Measurements from ENCODE around the gene CAMK1D. TPM values are rescaled to one million over a fixed set of nuclear protein-coding genes. Genes with fewer than 3 reads are reported as not detected.

The CAMK1D gene
- total RNA-seq, 1 experiment from 2014 or later = 10.2 TPM

DNA sequence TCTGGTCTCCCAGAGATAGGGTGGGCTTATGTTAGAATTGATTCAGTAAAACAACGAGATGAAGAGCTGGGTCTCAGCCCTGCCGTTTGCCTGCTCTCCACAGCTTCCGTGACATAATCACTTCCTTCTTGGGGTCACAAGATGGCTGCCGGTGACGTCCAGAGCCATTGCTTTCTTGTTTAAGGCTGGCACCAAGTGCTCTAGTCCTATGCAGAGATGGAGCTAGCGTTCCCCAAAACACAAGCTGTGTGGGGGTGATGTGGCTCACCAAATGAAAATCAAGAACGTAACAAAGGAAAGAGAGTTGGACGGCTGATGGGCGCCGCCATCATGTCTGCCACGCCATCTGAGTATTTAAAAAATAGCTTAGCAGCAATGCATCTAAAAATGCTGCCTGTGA is 296.1 kb downstream of the CAMK1D start (continued):
- TF ChIP-seq, protein P1, sequence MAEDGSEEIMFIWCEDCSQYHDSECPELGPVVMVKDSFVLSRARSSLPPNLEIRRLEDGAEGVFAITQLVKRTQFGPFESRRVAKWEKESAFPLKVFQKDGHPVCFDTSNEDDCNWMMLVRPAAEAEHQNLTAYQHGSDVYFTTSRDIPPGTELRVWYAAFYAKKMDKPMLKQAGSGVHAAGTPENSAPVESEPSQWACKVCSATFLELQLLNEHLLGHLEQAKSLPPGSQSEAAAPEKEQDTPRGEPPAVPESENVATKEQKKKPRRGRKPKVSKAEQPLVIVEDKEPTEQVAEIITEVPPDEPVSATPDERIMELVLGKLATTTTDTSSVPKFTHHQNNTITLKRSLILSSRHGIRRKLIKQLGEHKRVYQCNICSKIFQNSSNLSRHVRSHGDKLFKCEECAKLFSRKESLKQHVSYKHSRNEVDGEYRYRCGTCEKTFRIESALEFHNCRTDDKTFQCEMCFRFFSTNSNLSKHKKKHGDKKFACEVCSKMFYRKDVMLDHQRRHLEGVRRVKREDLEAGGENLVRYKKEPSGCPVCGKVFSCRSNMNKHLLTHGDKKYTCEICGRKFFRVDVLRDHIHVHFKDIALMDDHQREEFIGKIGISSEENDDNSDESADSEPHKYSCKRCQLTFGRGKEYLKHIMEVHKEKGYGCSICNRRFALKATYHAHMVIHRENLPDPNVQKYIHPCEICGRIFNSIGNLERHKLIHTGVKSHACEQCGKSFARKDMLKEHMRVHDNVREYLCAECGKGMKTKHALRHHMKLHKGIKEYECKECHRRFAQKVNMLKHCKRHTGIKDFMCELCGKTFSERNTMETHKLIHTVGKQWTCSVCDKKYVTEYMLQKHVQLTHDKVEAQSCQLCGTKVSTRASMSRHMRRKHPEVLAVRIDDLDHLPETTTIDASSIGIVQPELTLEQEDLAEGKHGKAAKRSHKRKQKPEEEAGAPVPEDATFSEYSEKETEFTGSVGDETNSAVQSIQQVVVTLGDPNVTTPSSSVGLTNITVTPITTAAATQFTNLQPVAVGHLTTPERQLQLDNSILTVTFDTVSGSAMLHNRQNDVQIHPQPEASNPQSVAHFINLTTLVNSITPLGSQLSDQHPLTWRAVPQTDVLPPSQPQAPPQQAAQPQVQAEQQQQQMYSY (CRISPR knock-in tag; IDR thresholded peaks at IDR 0.05) = no peak
- no peak for TF ChIP-seq ZBTB21 (CRISPR knock-in tag; IDR thresholded peaks at IDR 0.05; ENCODE audit: borderline replicate concordance)
- no peak for TF ChIP-seq NR3C1 (CRISPR knock-in tag; conservative IDR thresholded peaks at IDR 0.05; ENCODE audit: low read depth)
- no peak for TF ChIP-seq JAZF1 (CRISPR knock-in tag; IDR thresholded peaks at IDR 0.05)
- no peak for TF ChIP-seq ELF4 (CRISPR knock-in tag; IDR thresholded peaks at IDR 0.05; ENCODE audit: low read depth)
- no peak for TF ChIP-seq SOX15 (CRISPR knock-in tag; IDR thresholded peaks at IDR 0.05)
- TF ChIP-seq RELA (CRISPR knock-in tag; IDR thresholded peaks at IDR 0.05; ENCODE audit: borderline replicate concordance) = no peak
- TF ChIP-seq, protein P2, sequence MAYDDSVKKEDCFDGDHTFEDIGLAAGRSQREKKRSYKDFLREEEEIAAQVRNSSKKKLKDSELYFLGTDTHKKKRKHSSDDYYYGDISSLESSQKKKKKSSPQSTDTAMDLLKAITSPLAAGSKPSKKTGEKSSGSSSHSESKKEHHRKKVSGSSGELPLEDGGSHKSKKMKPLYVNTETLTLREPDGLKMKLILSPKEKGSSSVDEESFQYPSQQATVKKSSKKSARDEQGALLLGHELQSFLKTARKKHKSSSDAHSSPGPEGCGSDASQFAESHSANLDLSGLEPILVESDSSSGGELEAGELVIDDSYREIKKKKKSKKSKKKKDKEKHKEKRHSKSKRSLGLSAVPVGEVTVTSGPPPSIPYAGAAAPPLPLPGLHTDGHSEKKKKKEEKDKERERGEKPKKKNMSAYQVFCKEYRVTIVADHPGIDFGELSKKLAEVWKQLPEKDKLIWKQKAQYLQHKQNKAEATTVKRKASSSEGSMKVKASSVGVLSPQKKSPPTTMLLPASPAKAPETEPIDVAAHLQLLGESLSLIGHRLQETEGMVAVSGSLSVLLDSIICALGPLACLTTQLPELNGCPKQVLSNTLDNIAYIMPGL (CRISPR knock-in tag; IDR thresholded peaks at IDR 0.05) = no peak
- TF ChIP-seq GTF2I (CRISPR knock-in tag; conservative IDR thresholded peaks at IDR 0.05) = no peak
- TF ChIP-seq, protein P3, sequence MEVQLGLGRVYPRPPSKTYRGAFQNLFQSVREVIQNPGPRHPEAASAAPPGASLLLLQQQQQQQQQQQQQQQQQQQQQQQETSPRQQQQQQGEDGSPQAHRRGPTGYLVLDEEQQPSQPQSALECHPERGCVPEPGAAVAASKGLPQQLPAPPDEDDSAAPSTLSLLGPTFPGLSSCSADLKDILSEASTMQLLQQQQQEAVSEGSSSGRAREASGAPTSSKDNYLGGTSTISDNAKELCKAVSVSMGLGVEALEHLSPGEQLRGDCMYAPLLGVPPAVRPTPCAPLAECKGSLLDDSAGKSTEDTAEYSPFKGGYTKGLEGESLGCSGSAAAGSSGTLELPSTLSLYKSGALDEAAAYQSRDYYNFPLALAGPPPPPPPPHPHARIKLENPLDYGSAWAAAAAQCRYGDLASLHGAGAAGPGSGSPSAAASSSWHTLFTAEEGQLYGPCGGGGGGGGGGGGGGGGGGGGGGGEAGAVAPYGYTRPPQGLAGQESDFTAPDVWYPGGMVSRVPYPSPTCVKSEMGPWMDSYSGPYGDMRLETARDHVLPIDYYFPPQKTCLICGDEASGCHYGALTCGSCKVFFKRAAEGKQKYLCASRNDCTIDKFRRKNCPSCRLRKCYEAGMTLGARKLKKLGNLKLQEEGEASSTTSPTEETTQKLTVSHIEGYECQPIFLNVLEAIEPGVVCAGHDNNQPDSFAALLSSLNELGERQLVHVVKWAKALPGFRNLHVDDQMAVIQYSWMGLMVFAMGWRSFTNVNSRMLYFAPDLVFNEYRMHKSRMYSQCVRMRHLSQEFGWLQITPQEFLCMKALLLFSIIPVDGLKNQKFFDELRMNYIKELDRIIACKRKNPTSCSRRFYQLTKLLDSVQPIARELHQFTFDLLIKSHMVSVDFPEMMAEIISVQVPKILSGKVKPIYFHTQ (CRISPR knock-in tag; IDR thresholded peaks at IDR 0.05) = no peak

DNA sequence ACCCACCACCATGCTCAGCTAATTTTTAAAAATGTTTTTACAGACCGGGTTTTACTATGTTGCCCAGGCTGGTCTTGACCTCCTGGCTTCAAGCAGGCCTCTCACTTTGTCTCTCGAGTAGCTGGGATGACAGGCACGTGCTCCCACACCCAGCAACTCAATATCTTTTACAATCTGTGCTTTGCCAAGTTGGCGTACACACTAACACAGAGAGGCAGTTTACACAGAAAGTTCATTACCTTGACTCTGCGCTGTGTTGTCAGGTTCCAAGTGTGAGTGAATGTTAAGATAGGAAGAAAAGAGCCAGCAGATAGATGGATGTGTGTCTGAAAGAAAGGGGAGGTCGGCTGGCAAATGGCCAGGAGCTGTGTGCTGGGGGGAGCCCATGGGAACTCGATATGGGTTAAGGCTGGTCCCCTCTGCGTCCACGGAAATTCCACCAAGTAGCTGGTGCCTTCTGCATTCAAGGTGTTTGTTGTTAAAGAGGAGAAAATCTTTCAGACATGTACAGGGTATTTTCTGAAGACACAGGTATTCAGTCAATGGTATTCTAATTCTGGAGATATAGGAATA is 299.8 kb downstream of the CAMK1D start:
- ChIA-PET CTCF (no interaction called here), POLR2A (no interaction called here)
- H3K27ac Mint-ChIP-seq = no peak overlapping the region
- H3K9me3 Mint-ChIP-seq = peaks cover 11% of the 10 kb centered on the region
- ATAC-seq = no peak
- H3K36me3 Mint-ChIP-seq = no peaks in the 10 kb centered on the region
- H3K27me3 Mint-ChIP-seq (ENCODE audit: low read depth) = no peaks in the 10 kb centered on the region
- no peak for DNase-seq (ENCODE audit: low spot score)
- no peak overlapping the region for H3K4me3 Mint-ChIP-seq
- H3K4me1 Mint-ChIP-seq = no peaks in the 10 kb centered on the region
- TF ChIP-seq, protein P4, sequence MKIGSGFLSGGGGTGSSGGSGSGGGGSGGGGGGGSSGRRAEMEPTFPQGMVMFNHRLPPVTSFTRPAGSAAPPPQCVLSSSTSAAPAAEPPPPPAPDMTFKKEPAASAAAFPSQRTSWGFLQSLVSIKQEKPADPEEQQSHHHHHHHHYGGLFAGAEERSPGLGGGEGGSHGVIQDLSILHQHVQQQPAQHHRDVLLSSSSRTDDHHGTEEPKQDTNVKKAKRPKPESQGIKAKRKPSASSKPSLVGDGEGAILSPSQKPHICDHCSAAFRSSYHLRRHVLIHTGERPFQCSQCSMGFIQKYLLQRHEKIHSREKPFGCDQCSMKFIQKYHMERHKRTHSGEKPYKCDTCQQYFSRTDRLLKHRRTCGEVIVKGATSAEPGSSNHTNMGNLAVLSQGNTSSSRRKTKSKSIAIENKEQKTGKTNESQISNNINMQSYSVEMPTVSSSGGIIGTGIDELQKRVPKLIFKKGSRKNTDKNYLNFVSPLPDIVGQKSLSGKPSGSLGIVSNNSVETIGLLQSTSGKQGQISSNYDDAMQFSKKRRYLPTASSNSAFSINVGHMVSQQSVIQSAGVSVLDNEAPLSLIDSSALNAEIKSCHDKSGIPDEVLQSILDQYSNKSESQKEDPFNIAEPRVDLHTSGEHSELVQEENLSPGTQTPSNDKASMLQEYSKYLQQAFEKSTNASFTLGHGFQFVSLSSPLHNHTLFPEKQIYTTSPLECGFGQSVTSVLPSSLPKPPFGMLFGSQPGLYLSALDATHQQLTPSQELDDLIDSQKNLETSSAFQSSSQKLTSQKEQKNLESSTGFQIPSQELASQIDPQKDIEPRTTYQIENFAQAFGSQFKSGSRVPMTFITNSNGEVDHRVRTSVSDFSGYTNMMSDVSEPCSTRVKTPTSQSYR (CRISPR knock-in tag; IDR thresholded peaks at IDR 0.05) = no peak
- TF ChIP-seq SMAD3 (CRISPR knock-in tag; IDR thresholded peaks at IDR 0.05; ENCODE audit: borderline replicate concordance) = no peak
- no peak for TF ChIP-seq ELF4 (CRISPR knock-in tag; IDR thresholded peaks at IDR 0.05; ENCODE audit: low read depth)
- no peak for TF ChIP-seq EMX1 (CRISPR knock-in tag; IDR thresholded peaks at IDR 0.05)
- no peak for TF ChIP-seq NFYB (CRISPR knock-in tag; conservative IDR thresholded peaks at IDR 0.05; ENCODE audit: low read depth)
- TF ChIP-seq, protein P5, sequence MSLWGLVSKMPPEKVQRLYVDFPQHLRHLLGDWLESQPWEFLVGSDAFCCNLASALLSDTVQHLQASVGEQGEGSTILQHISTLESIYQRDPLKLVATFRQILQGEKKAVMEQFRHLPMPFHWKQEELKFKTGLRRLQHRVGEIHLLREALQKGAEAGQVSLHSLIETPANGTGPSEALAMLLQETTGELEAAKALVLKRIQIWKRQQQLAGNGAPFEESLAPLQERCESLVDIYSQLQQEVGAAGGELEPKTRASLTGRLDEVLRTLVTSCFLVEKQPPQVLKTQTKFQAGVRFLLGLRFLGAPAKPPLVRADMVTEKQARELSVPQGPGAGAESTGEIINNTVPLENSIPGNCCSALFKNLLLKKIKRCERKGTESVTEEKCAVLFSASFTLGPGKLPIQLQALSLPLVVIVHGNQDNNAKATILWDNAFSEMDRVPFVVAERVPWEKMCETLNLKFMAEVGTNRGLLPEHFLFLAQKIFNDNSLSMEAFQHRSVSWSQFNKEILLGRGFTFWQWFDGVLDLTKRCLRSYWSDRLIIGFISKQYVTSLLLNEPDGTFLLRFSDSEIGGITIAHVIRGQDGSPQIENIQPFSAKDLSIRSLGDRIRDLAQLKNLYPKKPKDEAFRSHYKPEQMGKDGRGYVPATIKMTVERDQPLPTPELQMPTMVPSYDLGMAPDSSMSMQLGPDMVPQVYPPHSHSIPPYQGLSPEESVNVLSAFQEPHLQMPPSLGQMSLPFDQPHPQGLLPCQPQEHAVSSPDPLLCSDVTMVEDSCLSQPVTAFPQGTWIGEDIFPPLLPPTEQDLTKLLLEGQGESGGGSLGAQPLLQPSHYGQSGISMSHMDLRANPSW (CRISPR knock-in tag; conservative IDR thresholded peaks at IDR 0.05; ENCODE audit: low read depth) = no peak
- TF ChIP-seq, protein P6, sequence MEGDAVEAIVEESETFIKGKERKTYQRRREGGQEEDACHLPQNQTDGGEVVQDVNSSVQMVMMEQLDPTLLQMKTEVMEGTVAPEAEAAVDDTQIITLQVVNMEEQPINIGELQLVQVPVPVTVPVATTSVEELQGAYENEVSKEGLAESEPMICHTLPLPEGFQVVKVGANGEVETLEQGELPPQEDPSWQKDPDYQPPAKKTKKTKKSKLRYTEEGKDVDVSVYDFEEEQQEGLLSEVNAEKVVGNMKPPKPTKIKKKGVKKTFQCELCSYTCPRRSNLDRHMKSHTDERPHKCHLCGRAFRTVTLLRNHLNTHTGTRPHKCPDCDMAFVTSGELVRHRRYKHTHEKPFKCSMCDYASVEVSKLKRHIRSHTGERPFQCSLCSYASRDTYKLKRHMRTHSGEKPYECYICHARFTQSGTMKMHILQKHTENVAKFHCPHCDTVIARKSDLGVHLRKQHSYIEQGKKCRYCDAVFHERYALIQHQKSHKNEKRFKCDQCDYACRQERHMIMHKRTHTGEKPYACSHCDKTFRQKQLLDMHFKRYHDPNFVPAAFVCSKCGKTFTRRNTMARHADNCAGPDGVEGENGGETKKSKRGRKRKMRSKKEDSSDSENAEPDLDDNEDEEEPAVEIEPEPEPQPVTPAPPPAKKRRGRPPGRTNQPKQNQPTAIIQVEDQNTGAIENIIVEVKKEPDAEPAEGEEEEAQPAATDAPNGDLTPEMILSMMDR (IDR thresholded peaks at IDR 0.05) = no peak
- TF ChIP-seq, protein P7, sequence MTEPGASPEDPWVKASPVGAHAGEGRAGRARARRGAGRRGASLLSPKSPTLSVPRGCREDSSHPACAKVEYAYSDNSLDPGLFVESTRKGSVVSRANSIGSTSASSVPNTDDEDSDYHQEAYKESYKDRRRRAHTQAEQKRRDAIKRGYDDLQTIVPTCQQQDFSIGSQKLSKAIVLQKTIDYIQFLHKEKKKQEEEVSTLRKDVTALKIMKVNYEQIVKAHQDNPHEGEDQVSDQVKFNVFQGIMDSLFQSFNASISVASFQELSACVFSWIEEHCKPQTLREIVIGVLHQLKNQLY (CRISPR knock-in tag; IDR thresholded peaks at IDR 0.05) = no peak
- no peak for TF ChIP-seq ZNF416 (CRISPR knock-in tag; IDR thresholded peaks at IDR 0.05)
- TF ChIP-seq ATF1 (CRISPR knock-in tag; IDR thresholded peaks at IDR 0.05) = no peak

Measured in WTC11 (cell line).